Esophagus squamous epithelium (tissue), 4 donors: ENCODE results near the gene TCERG1L.

Experiments used
- POLR2A ChIP-seq, 4 donors: fragments of 450-650 bp; IDR thresholded peaks; one replicate each; pipeline ENCODE4 v1.6.1; 2017; ENCODE audit warnings: antibody characterized with exemption in 4 of 4, mild to moderate bottlenecking in 4 of 4, moderate library complexity in 3 of 4
- TF ChIP-seq, protein P1 (sequence below), 6 experiments: fragments of 450-650 bp in 4 of 6; fragments of 200-600 bp in 2 of 6; sonication (generic) in 2 of 6; IDR thresholded peaks; one replicate each; pipeline ENCODE4 v1.5.1; 2016 to 2019; ENCODE audit warnings: antibody characterized with exemption in 6 of 6, mild to moderate bottlenecking in 4 of 6, moderate library complexity in 4 of 6

DNA sequence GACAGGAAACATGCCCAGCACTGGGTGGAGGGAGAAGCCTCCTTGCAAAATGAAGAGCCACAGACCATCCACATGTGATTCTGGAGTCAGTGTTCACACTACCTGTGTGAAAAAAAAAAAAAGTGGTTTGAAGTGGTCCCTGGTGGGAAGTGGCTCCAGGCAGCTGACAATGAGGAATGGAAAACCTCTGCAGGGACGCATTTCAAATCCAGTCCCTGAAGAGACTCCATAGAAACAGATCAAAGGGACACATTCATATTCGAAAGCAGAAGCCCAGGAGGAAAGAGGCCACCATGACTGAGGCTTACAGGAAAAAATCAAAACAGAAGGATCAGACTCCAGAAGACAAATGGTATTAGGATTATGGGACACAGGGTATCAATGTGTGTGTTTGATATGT, 11.5 kb upstream of the TCERG1L start:
- TF ChIP-seq POLR2A (IDR thresholded peaks at IDR 0.05): no peak
- TF ChIP-seq, protein P1, sequence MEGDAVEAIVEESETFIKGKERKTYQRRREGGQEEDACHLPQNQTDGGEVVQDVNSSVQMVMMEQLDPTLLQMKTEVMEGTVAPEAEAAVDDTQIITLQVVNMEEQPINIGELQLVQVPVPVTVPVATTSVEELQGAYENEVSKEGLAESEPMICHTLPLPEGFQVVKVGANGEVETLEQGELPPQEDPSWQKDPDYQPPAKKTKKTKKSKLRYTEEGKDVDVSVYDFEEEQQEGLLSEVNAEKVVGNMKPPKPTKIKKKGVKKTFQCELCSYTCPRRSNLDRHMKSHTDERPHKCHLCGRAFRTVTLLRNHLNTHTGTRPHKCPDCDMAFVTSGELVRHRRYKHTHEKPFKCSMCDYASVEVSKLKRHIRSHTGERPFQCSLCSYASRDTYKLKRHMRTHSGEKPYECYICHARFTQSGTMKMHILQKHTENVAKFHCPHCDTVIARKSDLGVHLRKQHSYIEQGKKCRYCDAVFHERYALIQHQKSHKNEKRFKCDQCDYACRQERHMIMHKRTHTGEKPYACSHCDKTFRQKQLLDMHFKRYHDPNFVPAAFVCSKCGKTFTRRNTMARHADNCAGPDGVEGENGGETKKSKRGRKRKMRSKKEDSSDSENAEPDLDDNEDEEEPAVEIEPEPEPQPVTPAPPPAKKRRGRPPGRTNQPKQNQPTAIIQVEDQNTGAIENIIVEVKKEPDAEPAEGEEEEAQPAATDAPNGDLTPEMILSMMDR (IDR thresholded peaks at IDR 0.05): no peak
